Inflammatory macrophage treated with lipopolysaccharide for 1 hour (primary cell): ENCODE data around the gene SH3RF2.
"Not testable (repeated sequence)": the region's sequence is repeated elsewhere in the genome, so short reads cannot be mapped to it uniquely, and the experiment has no call there.

Source experiments
- DNase-seq, 2 donors: peaks; one replicate each; pipeline ENCODE4 v3.0.0-alpha.2; 2020 to 2022

SH3RF2 gene, protein sequence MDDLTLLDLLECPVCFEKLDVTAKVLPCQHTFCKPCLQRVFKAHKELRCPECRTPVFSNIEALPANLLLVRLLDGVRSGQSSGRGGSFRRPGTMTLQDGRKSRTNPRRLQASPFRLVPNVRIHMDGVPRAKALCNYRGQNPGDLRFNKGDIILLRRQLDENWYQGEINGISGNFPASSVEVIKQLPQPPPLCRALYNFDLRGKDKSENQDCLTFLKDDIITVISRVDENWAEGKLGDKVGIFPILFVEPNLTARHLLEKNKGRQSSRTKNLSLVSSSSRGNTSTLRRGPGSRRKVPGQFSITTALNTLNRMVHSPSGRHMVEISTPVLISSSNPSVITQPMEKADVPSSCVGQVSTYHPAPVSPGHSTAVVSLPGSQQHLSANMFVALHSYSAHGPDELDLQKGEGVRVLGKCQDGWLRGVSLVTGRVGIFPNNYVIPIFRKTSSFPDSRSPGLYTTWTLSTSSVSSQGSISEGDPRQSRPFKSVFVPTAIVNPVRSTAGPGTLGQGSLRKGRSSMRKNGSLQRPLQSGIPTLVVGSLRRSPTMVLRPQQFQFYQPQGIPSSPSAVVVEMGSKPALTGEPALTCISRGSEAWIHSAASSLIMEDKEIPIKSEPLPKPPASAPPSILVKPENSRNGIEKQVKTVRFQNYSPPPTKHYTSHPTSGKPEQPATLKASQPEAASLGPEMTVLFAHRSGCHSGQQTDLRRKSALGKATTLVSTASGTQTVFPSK

DNA sequence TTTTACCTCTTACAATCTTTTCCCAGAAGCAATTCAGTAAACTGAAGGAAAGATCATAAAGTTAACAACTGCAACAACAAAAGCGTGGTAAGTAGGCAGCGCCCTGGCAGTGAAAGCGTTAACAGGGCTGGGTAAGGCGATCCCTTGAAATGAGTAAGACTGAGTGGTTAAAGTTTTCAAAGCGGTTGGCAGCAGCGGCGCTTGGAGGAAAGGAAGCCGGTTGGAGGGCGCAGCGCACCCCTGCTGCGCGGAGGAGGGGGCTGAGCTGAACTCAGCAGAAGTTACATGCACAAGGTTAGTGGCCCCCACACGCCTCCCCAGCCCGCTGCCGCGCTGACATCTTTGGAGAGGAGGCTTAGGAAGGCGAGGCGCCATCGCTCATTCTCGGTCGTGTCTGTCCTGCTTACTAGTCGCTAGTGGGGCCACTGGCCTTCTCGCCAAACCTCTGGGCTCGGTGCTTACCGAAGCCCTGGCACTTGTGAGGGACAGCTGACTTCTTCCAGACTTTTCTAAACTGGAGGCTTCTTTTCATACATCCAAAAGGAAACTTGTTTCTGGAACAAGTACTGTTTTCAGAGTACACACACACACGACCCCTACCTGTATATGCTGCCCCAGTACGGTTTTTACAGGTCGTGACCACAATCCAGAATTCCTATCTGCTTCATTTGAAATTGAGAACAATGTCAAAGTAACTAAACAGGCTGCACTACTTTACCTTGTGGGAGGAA is at the start of gene SH3RF2:
Gene SH3RF2 (plus strand): TSS at position 178 of the 731 bp plus-strand sequence. CDS start 1,351 bp downstream, outside the sequence.
- DNase-seq, result no peak

DNA sequence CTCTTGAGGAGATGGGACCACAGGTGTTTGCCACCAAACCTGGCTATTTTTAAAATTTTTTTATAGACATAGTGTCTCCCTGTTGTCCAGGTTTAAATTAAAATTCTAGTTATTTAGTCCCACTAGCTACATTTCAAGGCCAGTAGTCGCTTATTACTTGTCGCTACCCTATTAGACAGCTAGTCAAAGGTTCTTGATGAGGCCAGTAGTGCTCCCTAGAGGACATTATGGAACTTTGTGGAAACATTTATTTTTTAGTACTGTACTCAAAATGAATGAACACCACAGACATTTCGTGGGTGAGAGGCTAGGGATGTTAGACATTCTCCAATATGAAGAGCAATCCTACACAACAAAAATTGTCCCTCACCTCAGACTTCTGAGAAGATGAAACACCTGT is 49.2 kb upstream of the SH3RF2 start:
- no peak for DNase-seq

DNA sequence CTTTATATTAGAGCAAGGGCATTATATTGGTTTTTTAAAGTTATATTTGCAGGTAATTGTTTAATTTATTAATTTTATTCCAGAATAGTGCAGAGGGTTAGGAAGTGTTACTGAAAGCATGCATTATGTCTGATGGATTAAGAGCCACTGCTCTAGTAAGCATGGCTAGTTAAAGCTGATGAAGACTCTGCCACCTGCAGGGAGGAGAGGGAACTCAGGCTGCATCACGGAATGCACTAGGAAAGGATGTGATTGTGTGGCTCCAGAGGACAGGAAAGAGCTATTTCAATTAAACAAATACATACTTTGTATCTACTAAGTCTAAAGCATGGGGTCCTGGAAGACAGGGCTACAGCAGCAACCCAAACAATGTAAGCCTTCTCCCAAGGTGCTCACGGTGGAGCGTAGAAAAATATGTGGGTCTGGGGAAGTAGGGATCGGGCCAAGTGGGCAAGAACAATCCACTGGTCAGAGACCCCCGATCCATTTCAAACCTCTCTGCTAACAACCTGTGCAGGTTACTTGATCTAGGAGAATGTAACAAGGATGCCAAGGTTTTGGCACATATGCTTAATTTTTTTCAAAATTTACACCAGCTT is 48.3 kb upstream of the SH3RF2 start:
- DNase-seq, result peak; percentile 15 to 16

DNA sequence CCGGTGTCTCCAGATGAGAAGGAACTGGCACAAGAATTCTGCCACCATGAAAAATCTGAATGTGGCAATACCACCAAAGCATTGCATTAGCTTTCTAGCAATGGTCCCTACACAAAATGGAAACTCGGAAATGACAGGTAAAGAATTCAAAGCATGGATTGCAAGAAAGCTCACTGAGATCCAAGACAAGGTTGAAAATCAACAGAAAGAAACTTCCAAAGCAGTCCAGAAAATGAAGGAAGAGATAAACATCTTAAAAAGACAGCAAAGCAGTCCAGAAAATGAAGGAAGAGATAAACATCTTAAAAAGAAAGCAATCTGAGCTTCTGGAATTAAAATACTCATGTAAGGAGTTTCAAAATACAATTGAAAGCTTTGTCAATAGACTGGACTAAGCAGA is 46.8 kb upstream of the SH3RF2 start:
- DNase-seq, result no peak

DNA sequence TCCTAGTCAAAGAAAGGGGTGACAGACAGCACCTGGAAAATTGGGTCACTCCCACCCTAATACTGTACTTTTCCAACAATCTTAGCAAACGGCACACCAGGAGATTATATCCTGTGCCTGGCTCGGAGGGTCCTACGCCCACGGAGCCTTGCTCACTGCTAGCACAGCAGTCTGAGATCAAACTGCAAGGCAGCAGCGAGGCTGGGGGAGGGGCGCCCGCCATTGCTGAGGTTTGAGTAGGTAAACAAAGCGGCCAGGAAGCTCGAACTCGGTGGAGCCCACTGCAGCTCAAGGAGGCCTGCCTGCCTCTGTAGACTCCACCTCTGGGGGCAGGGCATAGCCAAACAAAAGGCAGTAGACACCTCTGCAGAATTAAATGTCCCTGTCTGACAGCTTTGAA is 45.0 kb upstream of the SH3RF2 start:
- not testable (repeated sequence) for DNase-seq

DNA sequence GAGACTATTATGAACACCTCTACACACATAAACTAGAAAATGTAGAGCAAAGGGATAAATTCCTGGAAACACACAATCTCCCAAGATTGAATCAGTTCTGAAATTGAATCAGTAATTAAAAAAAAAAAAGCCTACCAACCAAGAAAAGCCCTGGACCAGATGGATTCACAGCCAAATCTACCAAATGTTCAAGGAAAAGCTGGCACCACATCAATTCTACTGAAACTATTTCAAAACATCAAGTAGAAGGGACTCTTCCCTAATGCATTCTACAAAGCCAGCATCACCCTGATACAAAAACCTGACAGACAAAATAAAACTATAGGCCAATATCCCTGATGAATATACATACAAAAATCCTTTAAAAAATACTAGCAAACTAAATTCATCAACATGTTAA is 38.2 kb upstream of the SH3RF2 start:
- no peak for DNase-seq

DNA sequence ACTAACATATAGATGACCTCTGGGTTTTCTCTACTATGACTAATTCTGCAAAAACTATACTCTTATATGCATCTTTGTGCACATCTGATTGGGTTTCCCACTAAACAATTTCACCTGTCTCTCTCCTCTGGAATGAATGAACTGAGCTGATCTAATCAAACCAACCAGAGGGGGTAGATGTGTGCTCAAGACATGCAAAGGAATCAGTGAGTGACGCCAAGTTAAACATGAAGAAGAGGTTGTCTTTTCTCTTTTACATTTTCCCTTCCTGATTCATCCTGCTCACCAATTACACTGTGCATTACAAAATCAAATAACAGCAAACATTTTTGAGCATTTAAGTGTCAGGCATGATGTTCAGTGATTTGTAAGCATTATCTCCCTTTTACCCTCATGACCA is 34.0 kb upstream of the SH3RF2 start:
- no peak for DNase-seq

DNA sequence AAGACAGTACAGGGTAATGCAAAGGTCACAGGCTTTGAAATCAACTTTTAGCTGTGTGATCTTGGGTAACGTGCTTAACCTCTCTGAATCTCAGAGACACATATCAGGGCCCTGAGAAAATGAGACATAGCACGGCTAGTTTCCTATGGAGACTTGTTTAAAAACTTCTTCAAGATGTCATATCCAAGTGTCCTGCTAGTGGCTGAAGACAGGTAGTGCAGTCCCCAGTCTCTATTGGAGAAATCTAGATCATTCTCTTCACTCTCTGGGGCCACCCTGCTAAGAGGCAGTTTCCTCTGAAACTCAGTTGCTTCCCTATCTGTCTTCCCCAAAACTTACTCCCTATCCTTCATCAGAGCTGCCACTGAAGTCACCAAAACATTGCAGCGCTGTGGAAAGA is 33.3 kb upstream of the SH3RF2 start:
- DNase-seq, result no peak

DNA sequence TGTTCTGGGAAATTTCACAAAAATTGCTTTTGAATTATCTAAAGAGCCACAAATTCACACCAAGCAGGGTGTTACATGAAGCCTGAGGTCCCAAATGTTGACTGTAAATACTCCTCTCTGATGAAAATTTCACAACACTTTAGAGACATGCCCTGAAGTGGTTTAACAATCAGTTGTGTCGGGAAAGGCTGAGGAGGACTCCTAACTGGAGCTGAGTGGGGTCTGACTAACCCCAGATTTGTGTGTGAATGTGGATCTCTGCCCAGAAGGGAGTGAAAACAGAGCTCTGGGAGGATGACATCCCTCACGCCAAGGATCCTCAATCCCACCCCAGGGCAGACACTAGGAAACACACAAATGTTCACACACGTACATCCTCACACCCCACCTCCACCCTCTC is 32.5 kb upstream of the SH3RF2 start:
- no peak for DNase-seq

DNA sequence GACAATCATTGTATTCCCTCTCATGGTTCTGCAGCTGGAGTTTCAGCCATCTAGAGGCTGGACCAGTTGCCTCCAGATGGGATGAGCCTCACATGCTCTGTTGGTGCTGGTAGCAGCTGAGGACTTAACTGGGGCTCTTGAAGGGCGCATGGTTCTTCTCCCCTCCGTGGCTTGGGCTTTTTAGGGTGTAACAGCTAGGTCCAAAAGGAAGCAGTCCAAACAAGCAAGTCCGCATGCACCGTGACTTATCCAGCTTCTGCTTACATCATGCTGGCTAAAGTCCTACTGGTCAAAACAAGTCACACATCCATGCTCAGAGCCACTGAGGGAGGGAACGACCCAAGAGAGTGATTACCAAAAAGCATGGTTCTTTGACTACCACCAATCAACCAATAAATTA is 31.6 kb upstream of the SH3RF2 start:
- DNase-seq, result no peak

DNA sequence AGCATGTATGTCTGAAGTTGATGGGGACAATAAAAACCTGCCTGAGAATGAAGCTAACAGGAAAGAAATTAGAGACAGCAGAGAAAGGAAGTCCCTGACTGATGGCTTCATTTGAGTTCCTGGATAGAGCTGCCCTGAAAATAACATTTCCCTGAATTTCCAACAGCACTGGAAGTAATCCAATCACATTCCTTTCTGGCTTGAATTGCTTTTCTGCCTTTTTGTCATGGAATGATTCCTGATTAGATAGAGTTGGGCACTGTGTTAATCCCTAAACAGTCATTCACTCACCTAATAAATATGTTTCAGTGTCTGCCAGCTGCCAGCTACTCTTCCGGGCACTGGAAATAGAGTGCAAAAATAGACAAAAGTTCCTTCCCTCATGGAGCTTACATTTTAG is 30.0 kb upstream of the SH3RF2 start:
- no peak for DNase-seq

DNA sequence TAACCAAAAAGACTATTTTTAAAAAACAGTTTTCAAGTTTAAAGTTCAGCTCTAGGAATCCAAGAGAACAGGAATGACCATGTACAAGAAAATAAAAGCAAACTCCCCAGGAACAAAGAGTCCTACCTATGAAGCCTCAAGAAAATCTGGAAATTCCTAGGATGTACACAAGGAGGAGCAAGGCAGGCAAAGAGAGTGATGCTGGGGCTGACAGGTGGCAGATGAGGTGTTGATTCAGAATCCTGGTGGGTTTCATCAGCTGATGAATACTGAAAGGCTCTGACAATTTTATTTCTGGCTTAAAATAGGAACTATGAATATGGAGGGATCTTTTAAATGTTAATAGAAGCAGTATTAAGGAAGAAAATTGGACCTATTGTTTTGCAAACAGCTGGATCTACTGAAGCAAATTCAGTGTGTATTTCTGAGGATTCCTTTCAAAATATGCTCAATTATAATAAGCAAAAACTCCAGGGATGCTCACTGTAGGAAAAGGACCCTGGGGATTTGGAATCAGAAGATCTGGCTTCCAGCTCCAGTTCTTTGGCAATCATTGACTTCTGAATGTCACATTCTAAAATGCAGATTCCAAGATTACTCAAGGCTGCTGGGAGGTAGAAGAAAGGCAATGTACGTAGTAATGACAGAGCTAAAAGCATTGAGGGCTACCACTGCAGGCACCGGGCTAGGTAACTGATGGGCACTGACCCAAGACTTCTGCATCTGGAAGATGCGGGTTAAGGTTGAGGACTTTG is 28.0 kb upstream of the SH3RF2 start:
- DNase-seq, result no peak

DNA sequence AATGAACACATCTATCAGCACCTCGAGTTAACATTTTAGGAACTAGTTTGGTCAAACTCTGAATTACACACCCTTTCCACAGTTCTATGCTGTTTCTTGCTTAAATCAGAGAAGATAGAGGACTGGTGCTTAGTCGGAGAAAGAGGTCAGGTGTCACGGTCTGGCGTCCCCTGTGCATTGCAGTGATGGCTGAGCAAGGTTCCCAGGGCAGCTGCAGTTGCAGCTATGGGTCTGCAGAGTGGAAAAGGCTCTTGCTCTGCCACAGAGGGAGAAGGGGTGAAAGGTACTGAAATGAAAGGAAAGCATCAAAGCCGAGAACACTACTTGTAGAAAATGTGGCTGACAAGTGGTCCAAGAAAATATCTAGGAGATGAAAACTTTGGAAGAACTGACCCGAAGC is 25.2 kb upstream of the SH3RF2 start:
- no peak for DNase-seq

DNA sequence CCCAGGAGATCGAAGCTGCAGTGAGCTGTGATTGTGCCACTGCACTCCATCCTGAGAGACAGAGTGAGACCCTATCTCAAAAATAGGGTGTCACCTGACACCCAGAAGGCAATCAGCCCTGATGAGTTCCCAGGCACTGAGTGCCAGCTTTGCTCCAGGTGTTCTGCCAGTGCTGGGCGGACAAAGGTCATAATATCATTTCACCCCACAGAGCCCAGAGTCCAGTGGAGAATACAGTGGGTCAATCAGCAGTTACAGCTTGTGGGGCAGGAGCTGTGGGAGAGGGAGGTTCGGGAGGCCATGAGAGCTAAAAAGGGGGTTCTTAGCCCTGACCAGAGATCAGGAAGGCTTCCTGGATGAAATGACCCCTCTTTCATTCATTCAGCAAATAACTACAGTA is 24.4 kb upstream of the SH3RF2 start:
- no peak for DNase-seq

DNA sequence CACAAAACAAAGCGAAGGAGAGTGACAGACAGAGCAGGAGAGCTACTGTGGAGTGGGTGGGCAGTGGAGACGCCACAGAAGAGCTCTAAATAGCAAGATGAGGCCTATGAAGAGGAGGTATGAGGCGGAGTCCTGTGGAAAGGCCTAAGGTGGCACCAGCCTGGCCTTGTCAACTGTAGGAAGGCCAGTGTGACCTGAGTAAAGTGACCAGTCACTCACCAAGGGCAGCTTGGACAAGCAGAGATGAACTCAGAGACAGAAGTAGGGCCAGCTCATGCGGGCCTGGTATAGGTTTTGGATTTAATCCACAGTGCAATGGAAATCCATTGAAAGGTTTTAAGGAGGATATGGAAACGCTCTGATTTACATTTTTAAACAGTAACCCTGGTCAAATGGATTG is 23.8 kb upstream of the SH3RF2 start:
- DNase-seq, result no peak

DNA sequence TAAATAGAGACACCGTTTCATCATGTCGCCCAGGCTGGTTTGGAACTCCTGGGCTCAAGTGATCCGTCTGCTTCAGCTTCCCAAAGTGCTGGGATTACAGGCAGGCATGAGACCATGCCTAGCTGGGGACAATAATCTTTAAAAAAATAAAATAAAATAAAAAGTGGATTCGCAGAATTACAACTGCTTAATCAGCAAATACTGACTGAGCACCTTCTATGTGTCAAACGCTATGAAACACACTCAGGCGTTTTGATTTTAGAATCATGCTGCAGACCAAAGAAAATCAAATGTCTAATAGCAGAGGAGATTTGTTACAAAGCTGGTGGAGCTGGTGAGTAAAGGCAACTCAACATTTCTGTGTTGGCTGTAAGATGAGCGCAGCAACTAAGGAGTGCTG is 22.7 kb upstream of the SH3RF2 start:
- DNase-seq, result no peak

DNA sequence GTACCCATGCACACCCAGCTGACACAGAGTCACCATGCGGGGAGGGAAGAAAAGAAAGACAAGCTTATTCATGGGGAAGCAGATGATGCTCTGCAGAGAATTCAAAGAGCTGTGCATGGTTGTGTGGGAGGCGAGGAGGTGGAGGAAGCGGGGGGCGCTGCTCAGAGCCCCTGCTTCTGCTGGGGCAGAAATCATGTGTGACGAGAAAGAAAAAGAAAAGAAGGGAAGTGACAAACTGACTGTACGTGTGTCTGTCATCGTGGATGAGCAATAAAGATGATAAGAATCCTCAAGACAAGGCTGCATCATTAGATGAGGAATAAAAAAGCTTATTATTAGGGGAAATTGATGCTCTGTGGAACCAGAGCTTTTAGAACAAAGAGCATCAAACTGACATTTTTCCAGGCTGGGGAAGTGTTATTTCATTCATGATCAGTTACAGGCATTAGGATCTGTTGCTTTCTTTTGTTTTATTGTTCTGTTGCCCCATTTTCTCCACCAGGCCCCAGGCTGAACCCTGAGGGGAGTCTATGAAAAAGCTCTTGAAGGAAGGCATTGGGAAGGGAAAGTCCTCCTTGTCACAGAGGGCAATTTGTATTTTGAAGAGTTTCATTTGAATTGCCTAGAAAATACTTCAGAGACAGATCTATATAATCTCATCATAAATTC is 20.3 kb upstream of the SH3RF2 start:
- peak in 1 of 2 donors; percentile 2 for DNase-seq

DNA sequence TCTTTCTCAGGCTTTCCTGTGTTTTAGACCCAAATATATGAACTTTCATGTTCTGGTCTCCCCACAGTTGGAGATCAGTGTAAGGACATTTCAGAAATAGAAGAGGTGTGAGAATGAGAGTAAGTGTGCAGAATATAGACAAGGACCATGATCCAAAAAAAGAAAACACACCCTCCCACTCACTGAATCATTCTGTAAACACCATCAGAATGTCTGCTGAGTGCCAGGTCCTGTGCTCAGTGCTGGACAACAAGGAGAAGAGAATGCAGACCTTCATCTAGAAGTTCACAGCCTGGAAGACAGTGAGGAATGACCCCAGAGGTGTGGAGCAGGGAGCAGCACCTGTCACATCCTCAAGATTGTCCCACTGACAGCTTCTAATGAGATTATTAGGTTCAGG is 19.1 kb upstream of the SH3RF2 start:
- DNase-seq, result no peak

DNA sequence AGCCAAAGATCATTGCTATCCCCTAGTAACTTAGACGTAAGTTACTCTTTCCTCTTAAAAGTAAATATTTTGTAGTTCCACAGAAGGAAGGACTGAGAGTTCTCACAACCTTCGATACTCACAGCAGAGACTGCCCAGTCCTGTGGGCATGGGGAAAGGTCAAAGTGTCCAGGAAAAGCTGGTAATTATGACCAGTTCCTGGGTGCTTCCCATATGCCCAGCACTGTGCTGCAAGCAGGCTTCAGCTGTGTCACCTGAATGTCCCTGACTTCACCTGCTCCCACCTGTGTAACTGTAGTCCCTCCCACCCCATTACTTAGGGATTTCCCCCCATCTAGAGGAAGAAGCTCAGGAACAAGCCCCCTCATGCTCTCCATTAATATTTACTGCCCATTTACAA is 18.0 kb upstream of the SH3RF2 start:
- no peak for DNase-seq

DNA sequence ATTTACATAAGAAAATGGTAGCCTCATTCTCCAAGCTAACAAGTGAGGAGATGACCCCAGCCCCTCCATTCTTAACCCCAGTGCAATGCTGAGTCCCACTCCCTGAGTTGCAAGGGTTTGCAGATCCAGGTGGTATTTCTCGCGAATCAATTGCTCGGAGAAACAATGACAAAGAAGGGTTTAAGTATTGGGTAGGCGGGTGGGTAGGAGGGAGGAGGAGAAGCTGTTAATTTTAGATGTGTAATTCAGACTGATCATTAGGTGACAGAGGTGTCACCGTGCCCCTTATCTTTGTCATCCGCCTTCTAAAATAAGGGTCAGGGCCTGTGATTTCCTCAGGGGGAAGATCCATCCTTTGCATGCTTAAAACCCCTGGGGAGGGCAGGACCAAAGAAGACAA is 17.0 kb upstream of the SH3RF2 start:
- DNase-seq, result no peak

DNA sequence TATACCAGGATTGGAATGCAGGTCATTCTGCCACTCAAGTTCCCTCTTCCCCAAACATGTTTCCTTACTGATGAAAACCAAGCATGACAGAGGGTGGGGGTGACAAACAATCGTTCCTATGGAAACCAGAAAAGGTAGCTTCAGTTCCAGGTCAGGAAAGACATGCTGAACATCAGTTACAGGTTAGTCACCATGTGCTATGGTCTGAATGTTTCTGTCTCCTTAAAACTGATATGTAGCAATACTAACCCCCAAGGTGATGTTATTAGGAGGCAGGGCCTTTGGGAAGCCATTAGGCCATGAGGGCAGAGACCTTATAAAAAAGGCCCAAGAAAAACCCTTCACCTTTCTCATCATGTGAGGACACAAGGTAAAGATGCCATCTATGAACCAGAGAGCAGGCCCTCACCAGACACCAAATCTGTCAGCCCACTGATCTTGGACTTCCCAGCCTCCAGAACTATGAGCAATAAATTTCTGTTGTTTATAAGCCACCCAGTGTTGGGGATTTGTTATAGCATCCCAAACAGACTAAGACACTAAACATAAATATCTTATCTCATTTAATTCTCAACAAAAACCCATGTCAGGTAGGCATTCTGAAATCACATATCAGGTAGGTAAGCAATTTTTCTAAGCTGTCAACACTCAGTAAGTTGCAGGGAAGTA is 15.7 kb upstream of the SH3RF2 start:
- DNase-seq, result no peak
